ENCODE results near the gene DLG2.

DNA sequence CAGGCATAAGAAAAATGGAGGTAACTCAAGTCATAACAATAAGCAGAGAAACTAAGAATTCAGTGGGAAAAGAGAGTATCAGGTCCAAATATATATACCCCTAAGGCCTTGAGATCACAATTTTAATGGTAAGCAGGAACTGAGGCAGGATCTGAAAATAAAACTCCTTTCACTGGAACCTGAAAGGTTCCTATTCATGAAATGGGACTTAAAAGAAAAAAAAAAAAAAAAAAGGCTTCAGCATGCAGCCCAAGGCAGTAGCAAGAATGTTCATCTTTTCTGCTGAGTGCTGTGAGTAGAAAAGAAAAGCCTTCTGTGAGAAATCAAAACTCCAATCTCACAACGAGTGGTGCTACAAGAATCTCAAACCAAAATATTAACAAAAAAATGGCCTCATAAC is 75.3 kb downstream of the DLG2 start:
- TF ChIP-seq REST (IDR thresholded peaks at IDR 0.05; ENCODE audit: insufficient replicate concordance, low read depth) (no peak), POLR2AphosphoS5 (IDR thresholded peaks at IDR 0.05; ENCODE audit: low read depth) (no peak)
